H1 (cell line): ENCODE data around the gene DCLK1.

Experiments used
- ATF3 ChIP-seq: IDR thresholded peaks from 2 replicates; pipeline ENCODE4 v1.6.1; 2011; ENCODE audit warnings: low read depth, mild to moderate bottlenecking, low read length; ENCODE audit not compliant: insufficient read depth
- BACH1 ChIP-seq: IDR thresholded peaks from 2 replicates; pipeline ENCODE4 v1.6.1; 2012; ENCODE audit warnings: low read length, improper control_type of control experiment
- CHD1 ChIP-seq: IDR thresholded peaks from 2 replicates; pipeline ENCODE4 v1.6.1; 2012; ENCODE audit warnings: low read depth, low read length, improper control_type of control experiment
- CHD2 ChIP-seq: IDR thresholded peaks from 2 replicates; pipeline ENCODE4 v1.6.1; 2012; ENCODE audit warnings: low read length, improper control_type of control experiment
- CTCF ChIP-seq, 3 experiments: IDR thresholded peaks; 1 replicate in 2 of 3; 2 replicates in 1 of 3; pipeline versions ENCODE4 v1.5.1 to v1.6.1; 2011; ENCODE audit warnings: low read length in 3 of 3, mild to moderate bottlenecking in 3 of 3, inconsistent platforms in 2 of 3, low read depth in 1 of 3, moderate library complexity in 1 of 3; ENCODE audit not compliant: insufficient read depth in 1 of 3; ENCODE audit errors: control extremely low read depth in 1 of 3
- EP300 ChIP-seq, 2 experiments: IDR thresholded peaks; 1 replicate in 1 of 2; 2 replicates in 1 of 2; pipeline ENCODE4 v1.6.1; 2011 to 2012; ENCODE audit warnings: low read depth in 2 of 2, low read length in 2 of 2, mild to moderate bottlenecking in 2 of 2, borderline replicate concordance in 1 of 2, inconsistent platforms in 1 of 2, moderate library complexity in 1 of 2
- GTF2F1 ChIP-seq: IDR thresholded peaks from 2 replicates; pipeline ENCODE4 v1.6.1; 2012; ENCODE audit warnings: low read depth, low read length, improper control_type of control experiment, borderline replicate concordance
- POLR2A ChIP-seq, 2 experiments: IDR thresholded peaks; 1 replicate in 1 of 2; 2 replicates in 1 of 2; pipeline ENCODE4 v1.6.1; 2011; ENCODE audit warnings: low read depth in 2 of 2, low read length in 2 of 2, mild to moderate bottlenecking in 2 of 2; ENCODE audit errors: control extremely low read depth in 1 of 2
- POLR2AphosphoS5 ChIP-seq: IDR thresholded peaks from 2 replicates; pipeline ENCODE4 v1.6.1; 2011; ENCODE audit warnings: low read depth, low read length
- POU5F1 ChIP-seq: IDR thresholded peaks from 2 replicates; pipeline ENCODE4 v1.6.1; 2011; ENCODE audit warnings: low read depth, mild to moderate bottlenecking, low read length, moderate library complexity
- ZNF274 ChIP-seq: IDR thresholded peaks from 2 replicates; pipeline ENCODE4 v1.7.0; 2012; ENCODE audit warnings: low read length, borderline replicate concordance; ENCODE audit errors: extremely low read depth

- TF ChIP-seq POLR2A (IDR thresholded peaks at IDR 0.05; ENCODE audit: control extremely low read depth in 1 of 2, low read depth in 2 of 2, low read length in 2 of 2): no peak
- no peak for TF ChIP-seq POLR2AphosphoS5
- TF ChIP-seq EP300 (IDR thresholded peaks at IDR 0.05; ENCODE audit: borderline replicate concordance in 1 of 2, low read depth in 2 of 2, low read length in 2 of 2): no peak
- TF ChIP-seq GTF2F1: no peak
- no peak for TF ChIP-seq CHD1
- TF ChIP-seq CHD2: no peak
- TF ChIP-seq CTCF (IDR thresholded peaks at IDR 0.05; ENCODE audit: control extremely low read depth in 1 of 3, insufficient read depth in 1 of 3, low read depth in 1 of 3, low read length in 3 of 3): no peak
- TF ChIP-seq ZNF274: no peak
- TF ChIP-seq ATF3: no peak
- TF ChIP-seq BACH1: no peak
- no peak for TF ChIP-seq POU5F1
Measured at GRCh38 chr13:35841060-35841521, 290.1 kb downstream of the DCLK1 start.
